Keratinocyte (primary cell): ENCODE results near the gene TAB2. TPM values are rescaled to one million over a fixed set of nuclear protein-coding genes. Genes with fewer than 3 reads are reported as not detected.

Source experiments
- DNase-seq: peaks from one replicate; pipeline ENCODE4 v3.0.0-alpha.2; 2011; ENCODE audit warnings: low read depth, missing footprints, low spot score
- FAIRE-seq: peaks from 2 replicates; lab custom pipeline; 2011; peaks lifted over from hg19 to GRCh38; lab: Jason Lieb, UNC
- H2AFZ ChIP-seq: 2 replicates; pipeline ENCODE4 v1.6.0; 2012; ENCODE audit warnings: low read length, control low read depth, inconsistent platforms; ENCODE audit not compliant: control insufficient read depth
- H3K27ac ChIP-seq: 2 replicates; pipeline ENCODE4 v1.5.1; 2011; ENCODE audit warnings: low read length; ENCODE audit not compliant: control insufficient read depth, insufficient read depth
- H3K27me3 ChIP-seq: 3 replicates; pipeline ENCODE4 v1.6.0; 2011; ENCODE audit warnings: low read length; ENCODE audit not compliant: control insufficient read depth, insufficient read depth; ENCODE audit errors: extremely low read depth
- H3K36me3 ChIP-seq, 2 experiments: 2 replicates in 1 of 2; 3 replicates in 1 of 2; pipeline ENCODE4 v1.5.1; 2011; ENCODE audit warnings: low read length in 2 of 2, mild to moderate bottlenecking in 1 of 2; ENCODE audit not compliant: control insufficient read depth in 2 of 2, insufficient read depth in 2 of 2; ENCODE audit errors: extremely low read depth in 1 of 2
- H3K4me1 ChIP-seq: 3 replicates; pipeline ENCODE4 v1.5.1; 2011; ENCODE audit warnings: low read length; ENCODE audit not compliant: control insufficient read depth, insufficient read depth; ENCODE audit errors: extremely low read depth
- H3K4me2 ChIP-seq: 3 replicates; pipeline ENCODE4 v1.6.0; 2011; ENCODE audit warnings: low read depth, low read length; ENCODE audit not compliant: control insufficient read depth, insufficient read depth; ENCODE audit errors: extremely low read depth
- H3K4me3 ChIP-seq, 3 experiments: fragments of 200-600 bp in 1 of 3; sonication (generic) in 1 of 3; 2 replicates in 2 of 3; 3 replicates in 1 of 3; pipeline ENCODE4 v1.5.1; 2011 to 2016; ENCODE audit warnings: low read length in 3 of 3, mild to moderate bottlenecking in 3 of 3, control low read depth in 2 of 3, inconsistent platforms in 1 of 3, low read depth in 1 of 3, mixed read lengths in 1 of 3, mixed run types in 1 of 3, moderate library complexity in 1 of 3; ENCODE audit not compliant: control insufficient read depth in 2 of 3, insufficient read depth in 2 of 3; ENCODE audit errors: extremely low read depth in 1 of 3
- H3K79me2 ChIP-seq: 2 replicates; pipeline ENCODE4 v1.6.0; 2012; ENCODE audit warnings: low read length; ENCODE audit not compliant: control insufficient read depth, insufficient read depth
- H3K9ac ChIP-seq: 3 replicates; pipeline ENCODE4 v1.6.0; 2011; ENCODE audit warnings: low read length; ENCODE audit not compliant: control insufficient read depth, insufficient read depth; ENCODE audit errors: extremely low read depth
- H3K9me1 ChIP-seq: 3 replicates; pipeline ENCODE4 v1.6.0; 2011; ENCODE audit warnings: low read length; ENCODE audit not compliant: control insufficient read depth, insufficient read depth; ENCODE audit errors: extremely low read depth
- H3K9me3 ChIP-seq: 2 replicates; pipeline ENCODE4 v1.5.1; 2012; ENCODE audit warnings: low read depth, low read length; ENCODE audit not compliant: control insufficient read depth
- H4K20me1 ChIP-seq: 3 replicates; pipeline ENCODE4 v1.6.0; 2011; ENCODE audit warnings: low read length; ENCODE audit not compliant: control insufficient read depth, insufficient read depth; ENCODE audit errors: extremely low read depth
- EZH2 ChIP-seq: IDR thresholded peaks from one replicate; pipeline ENCODE4 v1.6.1; 2012; ENCODE audit warnings: inconsistent platforms, mild to moderate bottlenecking, low read length, moderate library complexity
- dilution Hi-C: fragments of 300-500 bp; cut with MboI; formaldehyde crosslinking; loops from one replicate; pipeline ENCODE4 v1.7.0; 2020; ENCODE audit warnings: low sequenced_read_pairs; ENCODE audit not compliant: extremely low pct_ligation_motif_present
- polyA plus RNA-seq, 5 experiments: library from polyadenylated mRNA; depleted of rRNA in 3 of 5; stranded (reverse) in 3 of 5; stranded (forward) in 1 of 5; unstranded in 1 of 5; fragments of >200 nt; gene quantifications; 1 replicate in 1 of 5; 2 replicates in 3 of 5; 3 replicates in 1 of 5; pipeline versions ENCODE4 v1.2.1 to v1.2.3, GENCODE V29; 2011 to 2012; ENCODE audit warnings: missing spikeins in 2 of 5, low read depth in 1 of 5, low replicate concordance in 1 of 5
- TF ChIP-seq, protein P1 (sequence below), 3 experiments: IDR thresholded peaks in 1 of 3; conservative IDR thresholded peaks in 1 of 3; optimal IDR thresholded peaks in 1 of 3; 2 replicates in 2 of 3; 3 replicates in 1 of 3; pipeline versions ENCODE3 to v1.5.1; 2011; ENCODE audit warnings: low read length in 3 of 3, mild to moderate bottlenecking in 3 of 3, moderate library complexity in 2 of 3, control low read depth in 1 of 3, inconsistent platforms in 1 of 3; ENCODE audit not compliant: insufficient read depth in 2 of 3; ENCODE audit errors: extremely low read depth in 1 of 3

TAB2 gene
- polyA plus RNA-seq, 1 donor (not counting 4 experiments of a cell fraction or from before 2014, with no cell fraction given), result 47.5 TPM

DNA sequence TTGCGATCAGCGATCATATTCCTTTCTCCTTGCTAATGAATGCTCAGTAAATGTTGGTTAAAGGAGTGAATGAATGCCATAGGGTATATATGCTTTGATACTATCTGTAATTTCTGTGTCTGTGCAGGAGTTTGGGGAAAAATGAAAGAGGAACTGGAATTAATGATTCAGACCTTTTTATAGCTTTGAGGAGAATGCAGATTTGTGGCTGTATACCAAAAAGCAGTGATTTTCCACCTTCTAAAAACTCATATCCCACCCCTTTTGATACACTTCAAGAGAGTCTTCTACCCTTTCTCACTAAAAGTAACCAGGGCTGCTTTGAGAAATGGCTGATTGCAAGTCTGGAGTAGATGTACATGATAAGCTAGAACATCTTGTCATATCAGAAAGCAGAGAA is 56.0 kb downstream of the TAB2 start:
- Histone ChIP-seq H3K27ac (no peak overlapping the region), H3K36me3 (peaks cover 10 to 11% of the 10 kb centered on the region in 2 experiments), H3K9ac (no peak overlapping the region), H3K4me3 (no peak overlapping the region), H3K4me2 (no peak overlapping the region), H3K79me2 (peaks cover 10% of the 10 kb centered on the region), H3K9me3 (no peaks in the 10 kb centered on the region), H3K9me1 (no peaks in the 10 kb centered on the region), H2AFZ (no peak overlapping the region), H3K4me1 (no peaks in the 10 kb centered on the region), H4K20me1 (no peaks in the 10 kb centered on the region), H3K27me3 (no peaks in the 10 kb centered on the region)
- DNase-seq (no peak), FAIRE-seq (no peak)
- TF ChIP-seq EZH2, result no peak
- TF ChIP-seq, protein P1, sequence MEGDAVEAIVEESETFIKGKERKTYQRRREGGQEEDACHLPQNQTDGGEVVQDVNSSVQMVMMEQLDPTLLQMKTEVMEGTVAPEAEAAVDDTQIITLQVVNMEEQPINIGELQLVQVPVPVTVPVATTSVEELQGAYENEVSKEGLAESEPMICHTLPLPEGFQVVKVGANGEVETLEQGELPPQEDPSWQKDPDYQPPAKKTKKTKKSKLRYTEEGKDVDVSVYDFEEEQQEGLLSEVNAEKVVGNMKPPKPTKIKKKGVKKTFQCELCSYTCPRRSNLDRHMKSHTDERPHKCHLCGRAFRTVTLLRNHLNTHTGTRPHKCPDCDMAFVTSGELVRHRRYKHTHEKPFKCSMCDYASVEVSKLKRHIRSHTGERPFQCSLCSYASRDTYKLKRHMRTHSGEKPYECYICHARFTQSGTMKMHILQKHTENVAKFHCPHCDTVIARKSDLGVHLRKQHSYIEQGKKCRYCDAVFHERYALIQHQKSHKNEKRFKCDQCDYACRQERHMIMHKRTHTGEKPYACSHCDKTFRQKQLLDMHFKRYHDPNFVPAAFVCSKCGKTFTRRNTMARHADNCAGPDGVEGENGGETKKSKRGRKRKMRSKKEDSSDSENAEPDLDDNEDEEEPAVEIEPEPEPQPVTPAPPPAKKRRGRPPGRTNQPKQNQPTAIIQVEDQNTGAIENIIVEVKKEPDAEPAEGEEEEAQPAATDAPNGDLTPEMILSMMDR (optimal IDR thresholded peaks at IDR 0.05 in 1 of 3, IDR thresholded peaks at IDR 0.05 in 1 of 3, conservative IDR thresholded peaks at IDR 0.05 in 1 of 3; ENCODE audit: extremely low read depth in 1 of 3, insufficient read depth in 2 of 3, low read length in 3 of 3), result no peak
- dilution Hi-C loops, result no loop called here

DNA sequence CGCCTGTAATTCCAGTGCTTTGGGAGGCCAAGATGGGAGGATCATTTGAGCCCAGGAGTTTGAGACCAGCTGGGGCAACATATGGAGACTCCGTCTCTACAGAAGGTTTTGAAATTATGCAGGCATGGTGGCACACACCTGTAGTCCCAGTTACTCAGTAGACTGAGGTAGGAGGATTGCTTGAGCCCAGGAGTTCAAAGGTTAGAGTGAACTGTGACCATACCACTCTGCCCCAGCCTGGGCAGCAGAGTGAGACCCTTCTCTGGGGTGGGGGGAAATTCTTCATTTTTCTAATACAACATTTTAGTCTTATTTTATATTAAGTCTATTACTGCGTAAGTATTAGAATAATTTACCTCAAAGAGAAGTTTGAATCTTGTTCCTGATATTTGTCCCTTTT is 62.5 kb downstream of the TAB2 start:
- Histone ChIP-seq H3K79me2 (peaks cover 19% of the 10 kb centered on the region), H2AFZ (no peak overlapping the region)
- dilution Hi-C loops, result no loop called here

More for the DNA sequence above, 62.5 kb downstream of the TAB2 start:
- Histone ChIP-seq H3K4me3 (no peak overlapping the region), H4K20me1 (no peaks in the 10 kb centered on the region), H3K36me3 (peaks cover 15 to 24% of the 10 kb centered on the region in 2 experiments), H3K9ac (no peak overlapping the region), H3K4me2 (no peak overlapping the region), H3K9me3 (no peaks in the 10 kb centered on the region), H3K27me3 (no peaks in the 10 kb centered on the region), H3K9me1 (no peaks in the 10 kb centered on the region), H3K4me1 (peaks cover 5% of the 10 kb centered on the region), H3K27ac (no peak overlapping the region)
- DNase-seq (no peak), FAIRE-seq (no peak)
- TF ChIP-seq EZH2, result no peak
- TF ChIP-seq, protein P1 (optimal IDR thresholded peaks at IDR 0.05 in 1 of 3, IDR thresholded peaks at IDR 0.05 in 1 of 3, conservative IDR thresholded peaks at IDR 0.05 in 1 of 3; ENCODE audit: extremely low read depth in 1 of 3, insufficient read depth in 2 of 3, low read length in 3 of 3), result no peak
